Fibroblast of lung (primary cell): ENCODE data around the gene P2RY4. TPM values are rescaled to one million over a fixed set of nuclear protein-coding genes. Genes with fewer than 3 reads are reported as not detected.
"Not testable (repeated sequence)": the region's sequence is repeated elsewhere in the genome, so short reads cannot be mapped to it uniquely, and the experiment has no call there.

Experiments used
- DNase-seq, 2 donors: peaks; one replicate each; pipeline versions ENCODE4 v3.0.0 to v3.0.0-alpha.2; 2010; ENCODE audit warnings: low read depth in 2 of 2
- H2AFZ ChIP-seq: 2 replicates; pipeline ENCODE4 v1.5.1; 2012; ENCODE audit warnings: low read length, control low read depth, inconsistent platforms
- H3K27ac ChIP-seq: 2 replicates; pipeline ENCODE4 v1.5.1; 2011; ENCODE audit warnings: low read length, control low read depth; ENCODE audit not compliant: insufficient read depth
- H3K27me3 ChIP-seq: 2 replicates; pipeline ENCODE4 v1.5.1; 2011; ENCODE audit warnings: mild to moderate bottlenecking, low read length; ENCODE audit not compliant: control insufficient read depth, insufficient read depth
- H3K36me3 ChIP-seq: 2 replicates; pipeline ENCODE4 v1.5.1; 2011; ENCODE audit warnings: low read length; ENCODE audit not compliant: control insufficient read depth, insufficient read depth
- H3K4me1 ChIP-seq: 2 replicates; pipeline ENCODE4 v1.5.1; 2011; ENCODE audit warnings: low read length; ENCODE audit not compliant: control insufficient read depth, insufficient read depth; ENCODE audit errors: extremely low read depth
- H3K4me2 ChIP-seq: 2 replicates; pipeline ENCODE4 v1.5.1; 2011; ENCODE audit warnings: low read length, control low read depth; ENCODE audit not compliant: insufficient read depth; ENCODE audit errors: extremely low read depth
- H3K4me3 ChIP-seq, 4 experiments: fragments of 200-600 bp in 1 of 4; sonication (generic) in 1 of 4; replicated peaks in 1 of 4; 2 replicates each; pipeline ENCODE4 v1.5.1; 2011 to 2016; ENCODE audit warnings: low read length in 4 of 4, low read depth in 3 of 4, mild to moderate bottlenecking in 3 of 4, control low read depth in 2 of 4, inconsistent platforms in 1 of 4, mixed read lengths in 1 of 4; ENCODE audit not compliant: insufficient read depth in 1 of 4; ENCODE audit errors: control extremely low read depth in 1 of 4
- H3K79me2 ChIP-seq: 2 replicates; pipeline ENCODE4 v1.5.1; 2012; ENCODE audit warnings: mild to moderate bottlenecking, low read length, inconsistent platforms; ENCODE audit not compliant: control insufficient read depth, insufficient read depth
- H3K9ac ChIP-seq: 2 replicates; pipeline ENCODE4 v1.5.1; 2011; ENCODE audit warnings: mild to moderate bottlenecking, low read length, control low read depth; ENCODE audit not compliant: insufficient read depth
- H3K9me3 ChIP-seq: 2 replicates; pipeline ENCODE4 v1.5.1; 2012; ENCODE audit warnings: low read depth, low read length; ENCODE audit not compliant: control insufficient read depth, insufficient read depth
- H4K20me1 ChIP-seq: 2 replicates; pipeline ENCODE4 v1.5.1; 2011; ENCODE audit warnings: low read length; ENCODE audit not compliant: control insufficient read depth, insufficient read depth; ENCODE audit errors: extremely low read depth
- EZH2 ChIP-seq: IDR thresholded peaks from 2 replicates; pipeline ENCODE4 v1.5.1; 2012; ENCODE audit warnings: low read length, control low read depth, mild to moderate bottlenecking; ENCODE audit errors: missing control alignments
- polyA plus RNA-seq, 2 donors: library from polyadenylated mRNA; depleted of rRNA in 1 of 2; stranded (reverse) in 1 of 2; unstranded in 1 of 2; fragments of >200 nt; gene quantifications; 2 replicates each; pipeline ENCODE4 v1.2.1, GENCODE V29; 2011 to 2012; ENCODE audit warnings: missing spikeins in 1 of 2
- total RNA-seq: library from RNA; depleted of rRNA; stranded (reverse); fragments of >200 nt; gene quantifications from 2 replicates; pipeline ENCODE4 v1.2.1, GENCODE V29; 2014
- TF ChIP-seq, protein P1 (sequence below), 2 donors: IDR thresholded peaks in 1 of 2; conservative IDR thresholded peaks in 1 of 2; 1 replicate in 1 of 2; 2 replicates in 1 of 2; pipeline ENCODE4 v1.5.1; 2011 to 2012; ENCODE audit warnings: low read length in 2 of 2, control low read depth in 1 of 2, inconsistent platforms in 1 of 2, low read depth in 1 of 2, mild to moderate bottlenecking in 1 of 2

Gene P2RY4
- total and polyA plus RNA-seq, 2 donors (not counting 1 experiment from before 2014, with no cell fraction given) = under 0.01 to 0.05 TPM

GRCh38 chrX:70226687-70227086, 33.3 kb downstream of the P2RY4 start:
- Histone ChIP-seq H3K36me3 (no peaks in the 10 kb centered on the region), H3K79me2 (no peaks in the 10 kb centered on the region), H3K4me3 (no peak overlapping the region), H4K20me1 (no peaks in the 10 kb centered on the region), H3K9ac (no peak overlapping the region), H3K27me3 (no peaks in the 10 kb centered on the region), H3K4me2 (no peak overlapping the region), H3K4me1 (no peaks in the 10 kb centered on the region), H3K9me3 (no peaks in the 10 kb centered on the region), H2AFZ (no peak overlapping the region), H3K27ac (no peak overlapping the region)
- TF ChIP-seq, protein P1, sequence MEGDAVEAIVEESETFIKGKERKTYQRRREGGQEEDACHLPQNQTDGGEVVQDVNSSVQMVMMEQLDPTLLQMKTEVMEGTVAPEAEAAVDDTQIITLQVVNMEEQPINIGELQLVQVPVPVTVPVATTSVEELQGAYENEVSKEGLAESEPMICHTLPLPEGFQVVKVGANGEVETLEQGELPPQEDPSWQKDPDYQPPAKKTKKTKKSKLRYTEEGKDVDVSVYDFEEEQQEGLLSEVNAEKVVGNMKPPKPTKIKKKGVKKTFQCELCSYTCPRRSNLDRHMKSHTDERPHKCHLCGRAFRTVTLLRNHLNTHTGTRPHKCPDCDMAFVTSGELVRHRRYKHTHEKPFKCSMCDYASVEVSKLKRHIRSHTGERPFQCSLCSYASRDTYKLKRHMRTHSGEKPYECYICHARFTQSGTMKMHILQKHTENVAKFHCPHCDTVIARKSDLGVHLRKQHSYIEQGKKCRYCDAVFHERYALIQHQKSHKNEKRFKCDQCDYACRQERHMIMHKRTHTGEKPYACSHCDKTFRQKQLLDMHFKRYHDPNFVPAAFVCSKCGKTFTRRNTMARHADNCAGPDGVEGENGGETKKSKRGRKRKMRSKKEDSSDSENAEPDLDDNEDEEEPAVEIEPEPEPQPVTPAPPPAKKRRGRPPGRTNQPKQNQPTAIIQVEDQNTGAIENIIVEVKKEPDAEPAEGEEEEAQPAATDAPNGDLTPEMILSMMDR (conservative IDR thresholded peaks at IDR 0.05 in 1 of 2, IDR thresholded peaks at IDR 0.05 in 1 of 2; ENCODE audit: low read depth in 1 of 2, low read length in 2 of 2) = no peak
- no peak for TF ChIP-seq EZH2
- DNase-seq = no peak

- Histone ChIP-seq H3K4me2 (no peak overlapping the region), H3K27ac (no peak overlapping the region), H3K79me2 (no peaks in the 10 kb centered on the region), H4K20me1 (no peaks in the 10 kb centered on the region), H3K4me1 (no peaks in the 10 kb centered on the region), H3K4me3 (no peak overlapping the region), H3K36me3 (no peaks in the 10 kb centered on the region), H2AFZ (no peak overlapping the region), H3K9me3 (no peaks in the 10 kb centered on the region), H3K27me3 (no peaks in the 10 kb centered on the region), H3K9ac (no peak overlapping the region)
- TF ChIP-seq, protein P1 (conservative IDR thresholded peaks at IDR 0.05 in 1 of 2, IDR thresholded peaks at IDR 0.05 in 1 of 2; ENCODE audit: low read depth in 1 of 2, low read length in 2 of 2) = no peak
- no peak for TF ChIP-seq EZH2
- no peak for DNase-seq
Observed at GRCh38 chrX:70226048-70226447, 34.0 kb downstream of the P2RY4 start.

GRCh38 chrX:70219938-70220764, 39.9 kb downstream of the P2RY4 start:
- Histone ChIP-seq H3K27me3 (no peaks in the 10 kb centered on the region), H3K9ac (no peak overlapping the region), H3K4me2 (no peak overlapping the region), H3K36me3 (no peaks in the 10 kb centered on the region), H3K4me1 (no peaks in the 10 kb centered on the region), H3K4me3 (no peak overlapping the region), H3K79me2 (no peaks in the 10 kb centered on the region), H4K20me1 (no peaks in the 10 kb centered on the region), H3K27ac (no peak overlapping the region), H2AFZ (no peak overlapping the region), H3K9me3 (no peaks in the 10 kb centered on the region)
- no peak for TF ChIP-seq EZH2
- TF ChIP-seq, protein P1 (conservative IDR thresholded peaks at IDR 0.05 in 1 of 2, IDR thresholded peaks at IDR 0.05 in 1 of 2; ENCODE audit: low read depth in 1 of 2, low read length in 2 of 2) = no peak
- peak; percentile 23 to 73 for DNase-seq

DNA sequence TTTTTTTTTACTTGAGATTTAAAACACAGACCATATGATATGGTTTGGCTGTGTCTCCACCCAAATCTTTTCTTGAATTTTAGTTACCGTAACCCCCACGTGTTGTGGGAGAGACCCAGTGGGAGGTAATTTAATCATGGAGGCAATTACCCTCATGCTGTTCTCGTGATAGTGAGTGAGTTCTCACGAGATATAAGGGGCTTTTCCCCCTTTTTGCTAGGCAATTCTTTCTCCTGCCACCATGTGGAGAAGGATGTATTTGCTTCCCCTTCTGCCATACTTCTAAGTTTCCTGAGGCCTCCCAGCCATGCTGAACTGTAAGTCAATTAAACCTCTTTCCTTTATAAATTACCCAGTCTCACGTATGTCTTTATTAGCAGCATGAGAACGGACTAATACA, 50.4 kb downstream of the P2RY4 start:
- H3K9ac ChIP-seq, H3K9me3 ChIP-seq, H3K4me3 ChIP-seq, H3K4me2 ChIP-seq, H3K27me3 ChIP-seq, H3K36me3 ChIP-seq, H3K4me1 ChIP-seq, H3K79me2 ChIP-seq, H2AFZ ChIP-seq, H3K27ac ChIP-seq, DNase-seq, H4K20me1 ChIP-seq: not testable (repeated sequence)
